SIG-M5 treated with dmso at 0.1 percent for 504 hours (cell line): ENCODE results near the gene GSG1L.

Source experiments
- DNase-seq: peaks from one replicate; lab custom pipeline; 2025; ENCODE audit not compliant: unreplicated experiment; lab: John Stamatoyannopoulos, UW

Gene GSG1L

GRCh38 chr16:28063591-28064061, at the start of gene GSG1L:
GSG1L (minus strand) TSS chr16:28063714; CDS start chr16:28063424, 290 bp downstream.
- DNase-seq = no peak

DNA sequence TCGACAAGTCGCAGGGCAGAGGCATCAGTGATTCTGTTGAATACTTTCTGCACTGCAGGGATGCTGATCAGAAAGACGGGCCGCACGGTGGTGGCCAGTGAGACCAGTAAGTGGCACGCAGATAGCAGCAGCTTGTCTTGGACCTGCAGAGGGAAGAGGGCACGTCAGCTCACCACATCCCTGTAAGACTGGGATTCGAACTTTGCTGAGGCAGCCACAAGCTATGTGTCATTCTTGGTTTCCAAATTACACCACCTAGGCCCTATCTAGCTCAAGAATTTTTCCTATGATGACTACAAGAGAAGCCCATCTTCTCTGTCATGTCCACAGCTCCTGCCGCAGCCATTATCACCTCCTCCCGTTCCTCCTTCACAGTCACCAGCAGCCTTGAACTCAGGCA, 49.4 kb upstream of the GSG1L start:
- DNase-seq = no peak

DNA sequence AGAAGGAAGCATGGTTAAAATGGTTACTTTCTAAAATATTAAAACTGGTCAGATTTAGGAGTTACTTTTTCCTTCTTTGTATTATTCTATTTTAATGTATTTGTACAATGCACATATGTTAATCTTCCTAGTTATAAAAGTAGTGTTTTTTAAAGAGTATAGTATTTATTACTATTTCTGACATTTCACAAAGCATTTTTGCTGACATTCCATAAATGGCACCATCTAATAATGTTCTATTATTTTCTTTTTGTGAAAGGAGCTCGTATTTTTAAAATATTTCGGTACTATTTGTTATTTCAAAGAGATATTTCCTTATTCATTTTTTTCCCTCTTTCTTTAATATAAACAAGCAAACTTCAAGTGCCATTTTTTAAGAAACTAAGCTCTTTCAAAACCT, 47.5 kb upstream of the GSG1L start:
- DNase-seq = no peak

GRCh38 chr16:28110479-28110878, 47.0 kb upstream of the GSG1L start:
- peak; percentile 55 for DNase-seq

DNA sequence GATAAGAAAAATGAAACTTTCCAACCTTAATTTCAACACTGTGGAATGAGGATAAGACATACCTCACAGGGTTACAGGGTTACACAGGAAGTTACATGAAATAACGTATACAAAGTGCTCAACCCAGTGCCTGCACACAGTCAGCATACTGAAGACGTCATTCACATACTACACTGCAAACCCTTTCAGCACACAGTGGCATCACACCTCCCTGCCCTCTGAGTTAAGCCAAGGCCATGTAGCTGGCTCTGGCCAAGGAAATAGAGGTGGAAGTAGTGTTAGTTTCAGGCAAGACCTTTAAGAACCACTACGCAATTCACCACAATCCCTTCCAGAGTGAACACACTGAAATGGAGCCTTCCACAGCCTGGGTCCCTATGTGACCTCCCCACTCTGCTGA, 46.6 kb upstream of the GSG1L start:
- DNase-seq = no peak

DNA sequence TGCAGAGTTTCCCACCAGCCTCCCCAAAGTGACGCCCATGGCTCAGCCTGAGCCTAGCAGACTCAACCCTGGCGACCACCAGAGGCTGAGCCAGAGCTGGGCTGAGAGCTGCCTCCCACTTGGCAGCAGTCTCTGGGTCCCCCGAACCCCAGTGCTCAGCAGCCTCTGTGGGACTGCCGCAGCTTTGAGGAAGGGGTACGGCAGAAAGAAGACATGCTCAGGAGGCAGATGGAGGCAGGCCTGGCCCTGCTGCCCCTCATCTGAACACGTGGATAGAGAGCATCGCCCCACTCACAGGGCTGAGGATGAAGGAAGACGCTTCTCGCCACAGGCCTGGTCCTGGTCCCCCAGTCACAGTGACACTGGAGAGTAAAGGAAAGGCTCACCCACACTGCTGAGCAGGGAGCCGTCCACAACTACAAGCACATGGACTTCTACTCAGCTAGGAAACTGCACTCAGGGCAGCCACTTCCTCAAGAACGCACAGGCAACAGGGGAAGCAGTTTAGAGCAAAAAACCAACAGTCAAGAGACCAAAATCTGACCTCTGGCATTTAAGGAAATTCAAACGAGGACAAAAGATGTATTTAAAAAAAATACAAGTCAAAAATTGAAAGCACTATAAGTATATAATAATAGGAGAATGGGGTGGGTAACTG, 45.2 kb upstream of the GSG1L start:
- no peak for DNase-seq

- no peak for DNase-seq
These were observed 43.7 kb upstream of the GSG1L start for GRCh38 chr16:28107232-28107631.

DNA sequence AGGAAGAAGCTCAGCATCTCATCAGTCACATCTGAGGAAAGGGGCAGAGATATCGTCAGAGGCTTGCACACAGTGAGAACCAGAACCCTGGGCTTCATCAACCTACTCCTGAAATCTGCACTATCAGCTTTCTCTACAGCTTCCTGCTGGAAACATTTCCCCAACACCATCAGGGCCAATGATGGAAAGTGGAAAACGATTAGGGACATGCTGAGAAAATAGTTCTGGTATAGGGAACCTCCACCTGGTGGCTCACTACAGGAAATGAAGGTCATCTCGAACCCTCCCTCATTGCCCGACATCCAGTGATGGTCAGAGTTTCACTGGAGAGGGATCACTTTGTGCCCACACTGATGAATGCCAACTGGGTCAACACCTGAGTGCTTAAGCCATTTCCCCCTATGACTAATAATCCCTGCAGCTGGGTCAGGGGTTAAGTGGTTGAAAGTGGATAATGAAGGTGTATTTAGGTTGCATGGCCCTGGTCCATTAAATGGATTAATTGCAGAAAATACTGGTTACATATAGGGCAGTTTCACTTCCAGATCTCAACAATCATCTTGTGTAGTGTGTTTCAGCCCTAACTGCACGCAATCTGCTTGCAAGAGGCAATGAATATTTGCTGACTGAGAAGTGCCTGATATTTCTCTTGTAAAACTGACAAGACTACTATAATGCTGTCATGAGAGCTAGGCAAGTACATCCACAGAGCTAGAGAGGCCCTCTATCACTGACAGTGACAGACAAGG, 43.1 kb upstream of the GSG1L start:
- no peak for DNase-seq

DNA sequence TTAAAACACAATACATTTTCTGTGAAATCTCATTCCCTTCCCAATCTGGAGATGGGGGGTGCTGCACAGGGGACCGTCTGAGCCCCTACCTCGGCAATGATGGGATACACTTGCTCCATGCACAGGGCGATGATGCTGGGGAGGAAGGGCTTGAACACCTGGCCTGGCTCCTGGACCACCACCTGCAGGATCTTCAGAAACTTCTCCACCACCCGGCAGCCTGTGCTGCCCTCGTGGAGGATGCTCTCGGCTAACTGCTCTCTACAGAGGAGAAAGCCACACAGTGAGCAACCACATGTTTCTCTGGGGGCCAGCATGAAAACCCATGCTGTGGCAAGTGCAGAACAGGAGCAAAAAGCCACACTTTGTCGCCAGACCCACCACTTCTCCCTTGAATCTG, 42.4 kb upstream of the GSG1L start:
- no peak for DNase-seq

GRCh38 chr16:28105297-28105696, 41.8 kb upstream of the GSG1L start:
- DNase-seq = no peak

GRCh38 chr16:28104404-28104803, 40.9 kb upstream of the GSG1L start:
- DNase-seq = no peak

- DNase-seq = no peak
These were observed 40.1 kb upstream of the GSG1L start for GRCh38 chr16:28103516-28104170.

GRCh38 chr16:28101533-28101890, 38.0 kb upstream of the GSG1L start:
- DNase-seq = no peak

DNA sequence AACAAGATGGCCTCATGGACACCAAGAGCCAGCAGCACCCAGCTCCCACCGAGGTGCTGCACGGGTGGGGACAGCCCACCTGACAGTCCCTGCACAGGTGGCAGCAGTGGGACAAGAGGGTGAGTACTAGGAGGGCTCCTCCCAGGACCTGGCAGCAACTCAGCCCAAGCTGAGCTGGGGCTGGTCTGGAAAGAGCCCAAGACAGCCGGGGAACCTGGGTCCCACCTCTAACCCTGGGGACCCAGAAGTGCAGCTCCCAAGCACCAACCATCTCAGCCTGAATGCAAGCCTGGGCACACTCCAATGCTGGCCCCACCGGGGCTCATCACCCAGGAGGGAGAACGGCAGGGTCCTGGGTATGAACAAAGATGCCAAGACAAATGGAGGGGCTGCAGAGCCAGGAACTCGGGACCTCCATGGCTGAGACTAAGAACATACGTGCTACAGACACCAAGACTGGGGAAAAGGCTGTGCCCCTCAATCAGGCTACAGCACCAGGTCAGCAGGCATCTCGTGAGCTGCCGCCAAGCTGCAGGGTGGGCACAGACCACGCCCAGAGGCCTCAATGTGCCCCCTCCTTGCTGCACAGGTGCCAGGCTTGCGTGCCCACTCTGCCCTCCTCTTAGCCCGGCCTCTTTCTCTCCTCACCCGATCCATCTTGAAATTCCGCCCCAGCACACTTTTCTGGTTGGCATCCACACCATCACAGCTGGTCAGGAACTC, 37.5 kb upstream of the GSG1L start:
- no peak for DNase-seq

- DNase-seq = no peak
These were observed 35.7 kb upstream of the GSG1L start for GRCh38 chr16:28098959-28099945.

- DNase-seq = no peak
These were observed 34.9 kb upstream of the GSG1L start for GRCh38 chr16:28098171-28098958.

GRCh38 chr16:28096983-28097899, 33.7 kb upstream of the GSG1L start:
- no peak for DNase-seq

DNA sequence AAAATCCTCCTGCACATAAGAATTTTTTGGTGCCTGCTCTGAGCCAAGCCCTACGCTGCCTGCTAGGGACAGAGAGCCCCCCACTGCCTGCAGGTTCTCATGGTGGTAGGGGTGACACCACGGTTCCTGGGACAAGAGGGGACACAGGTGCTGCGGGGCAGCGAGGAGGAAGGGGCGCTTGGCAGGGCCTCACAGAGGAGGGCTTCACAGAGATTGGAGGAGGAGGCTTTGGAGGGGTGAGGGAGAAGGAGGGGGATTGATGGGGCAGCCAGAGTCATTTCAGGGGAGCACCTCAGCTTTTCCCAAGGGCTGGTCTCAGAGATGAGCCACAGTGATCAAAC, 29.8 kb upstream of the GSG1L start:
- no peak for DNase-seq
